Stimulated activated naive CD4-positive, alpha-beta T cell (primary cell): Measurements from ENCODE around the gene SLC35D3.
"Not testable (repeated sequence)": the region's sequence is repeated elsewhere in the genome, so short reads cannot be mapped to it uniquely, and the experiment has no call there.

Experiments used
- DNase-seq, 6 experiments: peaks; one replicate each; lab custom pipeline; 2025; lab: John Stamatoyannopoulos, UW

The SLC35D3 gene

DNA sequence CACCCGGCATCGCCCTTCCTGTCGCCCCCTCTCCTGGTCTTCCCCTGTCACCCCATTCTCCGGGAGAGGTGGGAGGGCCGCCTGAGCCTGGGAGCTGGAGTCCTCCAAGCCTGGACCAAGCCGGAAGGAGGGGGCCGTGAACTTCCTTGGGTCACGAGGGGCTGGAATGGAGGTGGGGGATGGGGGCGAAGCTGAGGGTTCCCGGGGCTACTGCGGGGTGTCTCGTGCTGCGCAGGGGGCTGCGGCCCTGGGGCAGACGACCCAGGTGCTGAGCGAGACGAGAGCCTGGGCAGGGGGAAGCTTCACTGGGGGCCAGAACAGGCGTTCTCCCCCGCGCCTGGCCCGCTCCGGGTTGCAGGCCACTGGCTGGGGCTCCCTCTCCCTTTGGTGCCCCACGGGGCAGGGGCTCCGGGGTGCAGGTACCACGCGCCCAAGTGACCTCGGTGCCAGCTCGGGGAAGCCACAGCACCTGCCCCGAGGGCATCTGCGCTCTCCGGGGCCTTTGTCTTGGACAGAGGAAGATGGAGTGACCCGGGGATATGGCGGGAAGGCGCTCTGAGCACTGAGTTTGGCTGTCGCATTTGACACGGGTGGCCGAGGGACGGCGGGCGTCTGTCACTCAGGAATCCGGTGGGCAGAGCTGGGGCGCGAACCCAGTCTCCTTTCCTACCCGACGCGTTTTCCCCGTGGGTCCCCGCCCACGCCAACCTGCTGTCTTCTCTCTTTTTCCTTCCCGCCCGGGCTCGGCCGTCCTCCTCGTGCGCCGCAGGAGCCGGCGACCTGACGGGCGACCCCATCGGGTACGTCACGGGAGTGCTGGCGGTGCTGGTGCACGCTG, 1.2 kb downstream of the SLC35D3 start:
- DNase-seq = no peak

DNA sequence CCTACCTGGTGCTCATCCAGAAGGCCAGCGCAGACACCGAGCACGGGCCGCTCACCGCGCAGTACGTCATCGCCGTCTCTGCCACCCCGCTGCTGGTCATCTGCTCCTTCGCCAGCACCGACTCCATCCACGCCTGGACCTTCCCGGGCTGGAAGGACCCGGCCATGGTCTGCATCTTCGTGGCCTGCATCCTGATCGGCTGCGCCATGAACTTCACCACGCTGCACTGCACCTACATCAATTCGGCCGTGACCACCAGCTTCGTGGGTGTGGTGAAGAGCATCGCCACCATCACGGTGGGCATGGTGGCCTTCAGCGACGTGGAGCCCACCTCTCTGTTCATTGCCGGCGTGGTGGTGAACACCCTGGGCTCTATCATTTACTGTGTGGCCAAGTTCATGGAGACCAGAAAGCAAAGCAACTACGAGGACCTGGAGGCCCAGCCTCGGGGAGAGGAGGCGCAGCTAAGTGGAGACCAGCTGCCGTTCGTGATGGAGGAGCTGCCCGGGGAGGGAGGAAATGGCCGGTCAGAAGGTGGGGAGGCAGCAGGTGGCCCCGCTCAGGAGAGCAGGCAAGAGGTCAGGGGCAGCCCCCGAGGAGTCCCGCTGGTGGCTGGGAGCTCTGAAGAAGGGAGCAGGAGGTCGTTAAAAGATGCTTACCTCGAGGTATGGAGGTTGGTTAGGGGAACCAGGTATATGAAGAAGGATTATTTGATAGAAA, 2.0 kb downstream of the SLC35D3 start:
- DNase-seq = no peak

GRCh38 chr6:136926383-136926782, 4.3 kb downstream of the SLC35D3 start:
- DNase-seq = no peak

DNA sequence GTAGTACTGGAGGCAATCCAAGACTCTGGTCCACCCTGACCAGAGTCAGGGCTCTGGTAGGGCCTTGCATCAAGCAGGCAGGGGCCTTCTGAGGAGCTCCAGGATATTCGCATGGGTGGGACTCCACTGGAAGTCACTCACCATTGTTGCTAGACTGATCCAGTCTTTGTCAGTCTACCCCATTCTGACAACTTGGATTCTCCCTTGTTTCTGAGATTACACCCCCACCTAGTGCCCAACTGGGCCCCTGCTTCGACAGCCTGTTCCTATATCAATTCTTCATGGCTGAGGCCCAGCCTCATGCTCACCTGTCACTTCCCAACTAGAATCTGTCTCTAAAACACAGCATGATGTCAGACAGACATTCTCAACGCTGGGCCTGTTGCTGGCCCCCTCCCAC, 5.2 kb downstream of the SLC35D3 start:
- peak in 2 of 6 experiments; percentile 18 to 21 for DNase-seq

DNA sequence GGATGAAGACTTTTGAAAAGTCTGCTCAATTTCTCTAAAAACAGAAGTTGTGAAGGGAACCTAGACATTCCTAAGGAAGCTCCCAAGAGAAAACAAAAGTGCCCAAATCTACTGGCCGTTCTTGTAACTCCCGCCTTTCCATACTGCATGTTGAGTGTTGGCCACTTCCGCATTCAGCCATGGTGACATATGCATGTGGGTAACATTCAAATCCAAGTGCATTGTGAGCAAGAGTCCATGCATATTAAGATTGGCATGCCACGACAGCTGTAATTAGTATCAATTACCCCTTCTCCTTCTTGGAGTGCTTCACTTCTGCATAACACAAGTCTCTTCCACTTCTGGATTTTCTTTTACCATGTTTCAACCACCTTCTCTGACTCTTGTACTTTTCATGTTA, 8.4 kb downstream of the SLC35D3 start:
- DNase-seq = no peak

DNA sequence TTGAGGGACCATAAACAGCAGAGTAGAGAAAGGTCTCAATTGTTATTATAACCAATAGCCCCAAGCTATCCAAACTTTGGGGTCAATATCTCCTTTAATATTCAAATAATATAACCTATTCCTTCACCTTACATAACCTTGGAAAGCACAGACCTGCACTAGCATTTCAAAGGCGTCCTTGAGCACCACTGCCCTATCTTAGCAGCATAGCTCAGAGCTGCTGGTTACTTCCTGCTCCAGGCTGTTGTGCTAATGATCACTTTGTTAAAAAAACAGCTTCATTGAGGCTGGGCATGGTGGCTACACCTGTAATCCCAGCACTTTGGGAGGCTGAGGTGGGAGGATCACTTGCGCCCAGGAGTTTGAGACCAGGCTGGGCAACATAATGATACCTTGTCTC, 10.5 kb downstream of the SLC35D3 start:
- DNase-seq = no peak

DNA sequence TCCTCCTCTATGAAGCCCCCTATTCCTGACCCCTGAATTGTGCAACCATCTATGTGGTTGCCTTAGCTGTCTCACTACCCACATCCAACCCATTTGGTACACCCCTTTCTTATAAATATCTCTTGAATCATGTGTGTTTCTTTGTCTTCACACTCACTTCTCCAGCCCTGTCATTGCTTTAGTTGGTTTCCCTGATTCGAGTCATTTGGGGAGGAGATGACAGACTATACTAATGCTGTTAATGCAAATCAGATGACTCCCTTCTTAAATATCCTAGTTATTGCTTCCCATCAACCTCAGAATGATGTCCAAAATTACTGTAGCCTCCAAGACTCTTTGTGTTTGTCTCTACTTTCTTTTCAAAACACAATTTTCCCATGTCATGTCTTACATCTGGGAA, 23.0 kb downstream of the SLC35D3 start:
- no peak for DNase-seq

DNA sequence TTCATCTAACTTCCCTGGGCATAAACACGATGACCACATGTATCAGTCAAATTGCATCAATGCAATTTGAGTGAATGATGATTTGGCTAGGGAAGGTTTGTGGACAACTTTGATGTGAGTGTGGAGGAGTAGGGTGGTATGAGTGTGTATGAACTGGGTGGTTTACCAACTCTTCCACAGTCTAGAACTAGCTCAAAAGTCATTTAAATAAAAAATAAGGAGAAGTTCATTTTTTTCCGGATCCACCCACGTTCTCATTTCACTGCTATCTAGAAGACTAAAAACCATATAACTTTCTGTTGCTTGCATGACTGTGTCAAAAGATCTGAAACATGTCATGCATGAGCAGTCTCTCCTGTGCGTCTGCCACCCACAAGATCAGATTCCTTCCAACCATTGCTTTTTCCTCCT, 23.6 kb downstream of the SLC35D3 start:
- DNase-seq = no peak

- DNase-seq = no peak
Observed at GRCh38 chr6:136947037-136947436, 24.9 kb downstream of the SLC35D3 start.

DNA sequence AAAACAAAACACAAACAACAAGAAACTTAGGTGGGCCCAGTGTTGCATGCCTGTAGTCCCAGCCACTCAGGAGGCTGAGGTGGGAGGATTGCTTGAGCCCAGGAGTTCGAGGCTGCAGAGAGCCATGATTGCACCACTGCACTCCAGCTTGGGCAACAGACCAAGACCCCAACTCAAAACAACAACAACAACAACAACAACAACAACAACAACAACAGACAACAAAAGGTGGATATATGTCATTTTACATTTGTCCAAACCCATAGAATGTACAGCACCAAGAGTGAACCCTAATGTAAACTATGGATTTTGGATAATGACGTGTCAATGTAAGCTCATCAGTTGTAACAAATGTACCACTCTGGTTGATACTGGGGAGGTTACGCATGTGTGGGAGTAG, 27.9 kb downstream of the SLC35D3 start:
- not testable (repeated sequence) for DNase-seq

DNA sequence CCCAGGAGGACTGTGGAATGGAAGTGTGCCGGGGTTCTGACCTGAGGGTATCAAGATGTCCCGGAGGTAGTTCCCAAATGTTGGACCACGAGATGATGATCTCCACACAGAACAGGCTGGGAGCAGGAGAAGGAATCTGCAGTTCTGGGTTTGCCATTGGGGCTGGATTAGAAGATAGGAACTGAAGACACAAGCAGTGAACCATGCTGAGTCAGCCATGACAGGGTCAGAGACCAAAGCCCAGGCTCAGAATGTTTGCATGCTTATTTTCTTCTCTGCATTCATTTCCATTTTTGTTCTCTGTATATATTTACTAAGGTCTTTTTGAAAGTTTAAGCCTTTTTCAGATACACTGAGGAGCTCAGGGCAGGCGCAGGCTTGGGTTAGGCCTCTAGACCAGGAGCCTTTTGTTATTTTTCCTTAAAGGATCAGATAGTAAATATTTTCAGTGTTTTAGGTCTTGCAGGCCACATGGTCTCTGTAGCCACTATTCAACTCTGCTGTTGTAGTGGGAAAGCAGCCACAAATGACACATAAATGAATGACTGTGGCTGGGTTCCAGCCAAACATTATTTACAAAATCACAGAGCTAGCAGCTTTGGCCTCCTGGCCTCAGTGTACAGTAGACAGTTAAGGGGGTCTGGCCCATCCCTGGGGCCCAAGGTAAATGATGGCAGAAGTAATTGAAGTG, 28.5 kb downstream of the SLC35D3 start:
- DNase-seq = no peak

DNA sequence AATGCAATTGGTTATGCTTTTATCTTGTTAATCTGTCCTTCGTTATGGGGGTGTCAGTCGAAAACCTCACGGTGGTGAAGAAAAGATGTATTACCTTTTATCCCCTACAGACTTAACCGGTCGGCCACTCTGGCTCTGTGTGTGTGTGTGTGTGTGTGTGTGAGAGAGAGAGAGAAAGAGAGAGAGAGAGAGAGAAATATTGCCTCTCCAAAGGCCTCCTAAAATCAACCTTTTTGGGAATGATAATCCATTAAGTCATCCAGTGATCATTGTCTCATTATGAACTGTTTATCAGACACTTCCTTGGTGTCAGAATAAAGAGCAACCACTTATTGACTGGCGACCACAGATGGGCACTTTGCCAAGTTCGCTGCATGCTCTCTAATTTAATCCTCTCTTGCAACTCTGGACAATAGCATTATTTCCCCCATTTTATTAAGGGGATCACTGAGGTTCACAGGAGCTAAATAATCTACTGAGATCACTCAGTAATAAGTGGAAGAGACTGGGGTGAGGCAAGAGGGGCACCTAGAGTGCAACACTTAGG, 30.7 kb downstream of the SLC35D3 start:
- DNase-seq = no peak

- DNase-seq = no peak
Observed at GRCh38 chr6:136955123-136955522, 33.0 kb downstream of the SLC35D3 start.

- DNase-seq = peak in 1 of 6 experiments; percentile 4
Observed at GRCh38 chr6:136956590-136957544, 34.8 kb downstream of the SLC35D3 start.

- no peak for DNase-seq
Observed at GRCh38 chr6:136958168-136958567, 36.1 kb downstream of the SLC35D3 start.

GRCh38 chr6:136959471-136959891, 37.4 kb downstream of the SLC35D3 start:
- DNase-seq = no peak

DNA sequence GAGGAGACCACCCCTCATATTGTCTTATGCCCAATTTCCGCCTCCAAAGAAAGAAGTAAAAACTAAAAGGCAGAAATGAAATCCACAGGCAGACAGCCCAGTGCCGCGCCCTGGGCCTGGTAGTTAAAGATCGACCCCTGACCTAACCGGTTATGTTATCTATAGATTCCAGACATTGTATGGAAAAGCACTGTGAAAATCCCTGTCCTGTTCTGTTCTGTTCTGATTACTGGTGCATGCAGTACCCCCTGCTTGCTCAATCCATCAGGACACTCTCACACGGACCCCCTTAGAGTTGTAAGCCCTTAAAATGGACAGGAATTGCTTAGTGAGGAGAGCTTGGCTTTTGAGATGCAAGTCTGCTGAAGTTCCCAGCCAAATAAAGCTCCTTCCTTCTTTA, 37.8 kb downstream of the SLC35D3 start:
- not testable (repeated sequence) for DNase-seq

DNA sequence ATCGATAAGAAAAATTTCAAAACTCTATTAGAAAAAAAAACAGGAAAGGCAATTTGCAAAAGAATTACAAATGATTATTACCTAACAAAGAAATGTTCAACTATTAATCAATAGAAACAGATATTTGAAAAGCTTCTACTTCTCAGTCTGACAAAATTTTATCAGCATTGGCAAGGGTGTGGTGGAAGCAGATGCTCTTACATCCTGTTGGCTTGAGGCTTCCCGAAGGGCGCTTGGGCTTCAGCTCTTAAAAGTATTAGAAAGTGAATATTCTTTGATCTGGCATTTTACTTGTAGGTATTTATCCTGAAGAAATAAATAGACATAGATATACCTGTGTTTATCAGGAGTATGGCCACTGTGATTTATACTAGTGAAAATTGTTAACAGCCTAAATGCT, 38.7 kb downstream of the SLC35D3 start:
- no peak for DNase-seq

GRCh38 chr6:136961848-136962247, 39.7 kb downstream of the SLC35D3 start:
- DNase-seq = no peak

DNA sequence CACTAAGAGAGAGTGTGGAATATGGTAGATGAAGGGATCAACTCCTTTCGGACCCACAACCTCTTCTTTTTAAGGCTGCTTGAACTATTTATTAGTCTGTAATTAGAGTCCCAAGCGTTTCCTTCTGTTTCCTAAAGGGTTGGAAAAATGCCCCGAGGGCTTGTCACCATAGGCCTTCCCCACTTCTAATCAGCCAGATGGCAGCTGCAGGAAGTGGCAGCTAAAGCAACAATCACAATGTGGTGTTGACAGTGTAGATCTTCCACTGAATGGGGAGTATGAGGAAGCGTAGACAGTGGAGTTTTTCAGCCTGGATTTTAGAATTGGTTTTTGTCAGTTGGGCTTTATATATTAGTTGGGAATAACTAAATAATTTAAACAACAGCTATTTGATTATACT, 40.6 kb downstream of the SLC35D3 start:
- no peak for DNase-seq

DNA sequence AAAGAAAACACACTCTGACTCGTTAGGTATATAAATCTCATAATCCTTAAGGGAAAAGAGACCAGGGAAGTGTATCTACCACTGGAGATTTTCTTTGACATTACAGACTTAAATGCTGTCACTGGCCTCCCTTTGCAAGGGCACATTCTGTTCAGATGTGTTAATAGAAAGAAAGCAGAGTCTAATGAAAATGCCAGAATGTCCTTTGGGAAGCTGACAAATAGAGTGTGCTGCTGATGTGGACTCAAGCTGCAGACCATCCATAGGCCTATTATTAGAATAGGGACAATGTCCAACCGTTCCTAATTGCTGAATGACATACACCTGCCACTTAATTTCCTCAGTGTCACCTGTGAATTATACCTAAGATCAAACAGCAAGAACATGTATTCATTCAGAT, 41.2 kb downstream of the SLC35D3 start:
- no peak for DNase-seq
